Endothelial cell of umbilical vein (primary cell): ENCODE measurements around the gene NQO2. TPM values are rescaled to one million over a fixed set of nuclear protein-coding genes. Genes with fewer than 3 reads are reported as not detected.
A peak's percentile ranks its signal among the peaks of the same experiment; 100 is the strongest.
"Not testable (repeated sequence)": the region's sequence is repeated elsewhere in the genome, so short reads cannot be mapped to it uniquely, and the experiment has no call there.

Experiments used
- BruUV-seq: library from RNA; stranded (reverse); fragments of 400-500 nt; replicated peaks from 2 replicates; lab custom pipeline; 2021; lab: Mats Ljungman, UMichigan
- CTCF ChIA-PET: fragments of 300-600, 350-600 bp; sonication (Branson Sonifier 250); formaldehyde crosslinking; loops from one replicate; lab custom pipeline; 2021; ENCODE audit warnings: antibody characterized with exemption, inconsistent platforms; lab: Charles Lee
- POLR2A ChIA-PET: fragments of 300-600, 350-600 bp; sonication (Branson Sonifier 250); formaldehyde crosslinking; loops from one replicate; lab custom pipeline; 2021; ENCODE audit warnings: antibody characterized with exemption, inconsistent platforms; lab: Charles Lee
- DNase-seq: peaks from one replicate; pipeline ENCODE4 v3.0.0-alpha.2; 2011; ENCODE audit warnings: low read depth, low spot score
- FAIRE-seq: peaks from 2 replicates; lab custom pipeline; 2011; peaks lifted over from hg19 to GRCh38; lab: Jason Lieb, UNC
- H2AFZ ChIP-seq: 2 replicates; pipeline ENCODE4 v1.6.0; 2012; ENCODE audit warnings: low read depth, low read length, control low read depth, inconsistent platforms
- H3K27ac ChIP-seq: 2 replicates; pipeline ENCODE4 v1.5.1; 2011; ENCODE audit warnings: low read depth, mild to moderate bottlenecking, control low read depth, low read length, moderate library complexity; ENCODE audit not compliant: insufficient read depth
- H3K27me3 ChIP-seq, 2 experiments: 2 replicates each; pipeline versions ENCODE4 v1.6.0 to v1.6.1; 2011; ENCODE audit warnings: low read length in 2 of 2, mixed read lengths in 1 of 2; ENCODE audit not compliant: control insufficient read depth in 2 of 2, insufficient read depth in 2 of 2
- H3K36me3 ChIP-seq, 2 experiments: 2 replicates in 1 of 2; 3 replicates in 1 of 2; pipeline ENCODE4 v1.5.1; 2011; ENCODE audit warnings: low read length in 2 of 2, mild to moderate bottlenecking in 1 of 2, moderate library complexity in 1 of 2; ENCODE audit not compliant: control insufficient read depth in 2 of 2, insufficient read depth in 2 of 2; ENCODE audit errors: extremely low read depth in 1 of 2
- H3K4me1 ChIP-seq: 3 replicates; pipeline ENCODE4 v1.5.1; 2011; ENCODE audit warnings: mild to moderate bottlenecking, low read length; ENCODE audit not compliant: control insufficient read depth, insufficient read depth; ENCODE audit errors: extremely low read depth
- H3K4me2 ChIP-seq: 2 replicates; pipeline ENCODE4 v1.6.1; 2011; ENCODE audit warnings: low read length, control low read depth, mixed read lengths; ENCODE audit not compliant: insufficient read depth
- H3K4me3 ChIP-seq, 3 experiments: fragments of 200-600 bp in 1 of 3; sonication (generic), shearing (Covaris generic) in 1 of 3; replicated peaks in 1 of 3; 2 replicates each; pipeline ENCODE4 v1.5.1; 2011 to 2016; ENCODE audit warnings: control low read depth in 3 of 3, low read length in 3 of 3, mild to moderate bottlenecking in 2 of 3, inconsistent platforms in 1 of 3, low read depth in 1 of 3, moderate library complexity in 1 of 3; ENCODE audit not compliant: insufficient read depth in 1 of 3
- H3K79me2 ChIP-seq: 2 replicates; pipeline ENCODE4 v1.6.0; 2012; ENCODE audit warnings: low read length, inconsistent platforms; ENCODE audit not compliant: control insufficient read depth, insufficient read depth
- H3K9ac ChIP-seq: replicated peaks from 2 replicates; pipeline ENCODE3; 2011; ENCODE audit warnings: low read length, control low read depth; ENCODE audit not compliant: insufficient read depth; ENCODE audit errors: extremely low read depth
- H3K9me1 ChIP-seq: replicated peaks from 3 replicates; pipeline ENCODE4 v1.6.0; 2011; ENCODE audit warnings: mild to moderate bottlenecking, low read length; ENCODE audit not compliant: control insufficient read depth, insufficient read depth; ENCODE audit errors: extremely low read depth
- H3K9me3 ChIP-seq: replicated peaks from 2 replicates; pipeline ENCODE4 v1.5.1; 2012; ENCODE audit warnings: low read length, inconsistent platforms; ENCODE audit not compliant: control insufficient read depth, insufficient read depth
- H4K20me1 ChIP-seq: replicated peaks from 2 replicates; pipeline ENCODE3; 2011; ENCODE audit warnings: mild to moderate bottlenecking, low read length; ENCODE audit not compliant: control insufficient read depth, insufficient read depth; ENCODE audit errors: extremely low read depth
- EZH2 ChIP-seq: IDR thresholded peaks from 2 replicates; pipeline ENCODE4 v1.6.1; 2012; ENCODE audit warnings: borderline replicate concordance, low read depth, mild to moderate bottlenecking, moderate library complexity, low read length, inconsistent platforms; ENCODE audit not compliant: severe bottlenecking
- FOS ChIP-seq: IDR thresholded peaks from 2 replicates; pipeline ENCODE4 v1.6.1; 2011; ENCODE audit warnings: mild to moderate bottlenecking, low read length, moderate library complexity, borderline replicate concordance; ENCODE audit not compliant: insufficient read depth
- GATA2 ChIP-seq: IDR thresholded peaks from 2 replicates; pipeline ENCODE4 v1.7.0; 2011; ENCODE audit warnings: low read depth, mild to moderate bottlenecking, moderate library complexity, mixed read lengths, low read length; ENCODE audit not compliant: insufficient read length, insufficient read depth
- JUN ChIP-seq: IDR thresholded peaks from 2 replicates; pipeline ENCODE4 v1.6.1; 2011; ENCODE audit warnings: borderline replicate concordance, low read depth; ENCODE audit not compliant: insufficient read length, insufficient read depth
- MYC ChIP-seq: IDR thresholded peaks from one replicate; pipeline ENCODE4 v1.6.1; 2011; ENCODE audit warnings: mild to moderate bottlenecking, low read depth, low read length
- POLR2A ChIP-seq: IDR thresholded peaks from 2 replicates; pipeline ENCODE4 v1.6.1; 2012; ENCODE audit warnings: low read depth, mild to moderate bottlenecking, control low read depth, low read length
- POLR2AphosphoS5 ChIP-seq: IDR thresholded peaks from 2 replicates; pipeline ENCODE4 v1.6.1; 2012; ENCODE audit warnings: low read depth, mild to moderate bottlenecking, control low read depth, low read length, moderate library complexity; ENCODE audit not compliant: insufficient read depth
- dilution Hi-C: fragments of 300-500 bp; cut with MboI; formaldehyde crosslinking; loops from one replicate; pipeline ENCODE4 v1.15.0; 2019; ENCODE audit warnings: low sequenced_read_pairs; ENCODE audit not compliant: extremely low pct_ligation_motif_present
- intact Hi-C: fragments of 100-400 bp; cut with micrococcal nuclease; formaldehyde crosslinking; loops from one replicate; pipeline ENCODE4 v1.10.0; 2022
- polyA plus RNA-seq, 4 experiments: library from polyadenylated mRNA; depleted of rRNA in 3 of 4; stranded (reverse) in 3 of 4; unstranded in 1 of 4; fragments of >200 nt; gene quantifications; 2 replicates each; pipeline versions ENCODE4 v1.2.1 to v1.2.3, GENCODE V29; 2011 to 2012; ENCODE audit warnings: missing spikeins in 1 of 4
- total RNA-seq: library from RNA; stranded (reverse); gene quantifications from 2 replicates; pipeline ENCODE4 v1.2.3, GENCODE V29; 2021
- TF ChIP-seq, protein P1 (sequence below), 2 donors: IDR thresholded peaks; 1 replicate in 1 of 2; 2 replicates in 1 of 2; pipeline ENCODE4 v1.5.1; 2011; ENCODE audit warnings: low read length in 2 of 2, mild to moderate bottlenecking in 2 of 2, moderate library complexity in 2 of 2, control low read depth in 1 of 2, inconsistent platforms in 1 of 2, low read depth in 1 of 2; ENCODE audit not compliant: insufficient read depth in 1 of 2; ENCODE audit errors: extremely low read depth in 1 of 2
- TF ChIP-seq, protein P2 (sequence below): IDR thresholded peaks from 2 replicates; pipeline ENCODE4 v1.6.1; 2011; ENCODE audit not compliant: insufficient read depth, insufficient read length

NQO2 gene
- total and polyA plus RNA-seq, 2 donors (not counting 3 experiments of a cell fraction or from before 2014, with no cell fraction given): 27.6 to 48.0 TPM

DNA sequence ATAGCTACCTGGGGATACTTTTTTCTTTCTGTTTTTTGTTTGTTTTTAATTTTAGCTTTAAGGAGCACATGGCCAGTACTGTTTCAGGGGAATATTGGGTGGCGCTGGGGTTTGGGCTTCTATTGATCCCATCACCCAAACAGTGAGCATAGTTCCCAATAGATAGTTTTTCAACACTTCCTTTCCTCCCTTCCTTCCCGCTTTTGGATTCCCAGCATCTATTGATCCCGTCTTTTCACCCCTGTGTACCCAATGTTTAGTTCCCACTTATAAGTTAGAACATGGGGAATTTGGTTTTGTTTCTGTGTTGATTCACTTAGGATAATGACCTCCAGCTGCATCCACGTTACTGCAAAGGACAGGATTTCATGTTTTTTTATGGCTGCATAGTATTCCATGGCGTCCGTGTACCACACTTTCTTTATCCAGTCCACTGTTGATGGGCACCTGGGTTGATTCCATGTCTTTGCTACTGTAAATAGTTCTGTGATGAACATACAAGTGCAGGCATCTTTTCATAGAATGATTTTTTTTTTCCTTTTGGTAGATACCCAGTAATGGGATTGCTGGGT, 20.1 kb downstream of the NQO2 start:
- Histone ChIP-seq H3K9me3 (no peaks in the 10 kb centered on the region), H3K9ac (no peak overlapping the region), H3K9me1 (no peaks in the 10 kb centered on the region), H3K36me3 (no peaks in the 10 kb centered on the region), H3K4me3 (no peak overlapping the region), H3K79me2 (no peaks in the 10 kb centered on the region), H2AFZ (no peak overlapping the region), H3K27me3 (no peaks in the 10 kb centered on the region), H3K27ac (no peak overlapping the region), H3K4me2 (no peak overlapping the region), H3K4me1 (peaks cover 18% of the 10 kb centered on the region), H4K20me1 (no peaks in the 10 kb centered on the region)
- dilution Hi-C loops: no loop called here
- ChIA-PET POLR2A (no interaction called here), CTCF (interaction anchor here (1.1 to 2.9 kb wide), 3 partner anchors 9 to 19 kb away, joined by 3 to 18 read pairs (median 3); no protein-coding TSS in a partner anchor)
- no TSS peak for BruUV-seq
- FAIRE-seq (no peak), DNase-seq (no peak)
- TF ChIP-seq MYC (no peak), JUN (no peak), POLR2A (no peak), POLR2AphosphoS5 (no peak), EZH2 (no peak), FOS (no peak), GATA2 (no peak)
- TF ChIP-seq, protein P1, sequence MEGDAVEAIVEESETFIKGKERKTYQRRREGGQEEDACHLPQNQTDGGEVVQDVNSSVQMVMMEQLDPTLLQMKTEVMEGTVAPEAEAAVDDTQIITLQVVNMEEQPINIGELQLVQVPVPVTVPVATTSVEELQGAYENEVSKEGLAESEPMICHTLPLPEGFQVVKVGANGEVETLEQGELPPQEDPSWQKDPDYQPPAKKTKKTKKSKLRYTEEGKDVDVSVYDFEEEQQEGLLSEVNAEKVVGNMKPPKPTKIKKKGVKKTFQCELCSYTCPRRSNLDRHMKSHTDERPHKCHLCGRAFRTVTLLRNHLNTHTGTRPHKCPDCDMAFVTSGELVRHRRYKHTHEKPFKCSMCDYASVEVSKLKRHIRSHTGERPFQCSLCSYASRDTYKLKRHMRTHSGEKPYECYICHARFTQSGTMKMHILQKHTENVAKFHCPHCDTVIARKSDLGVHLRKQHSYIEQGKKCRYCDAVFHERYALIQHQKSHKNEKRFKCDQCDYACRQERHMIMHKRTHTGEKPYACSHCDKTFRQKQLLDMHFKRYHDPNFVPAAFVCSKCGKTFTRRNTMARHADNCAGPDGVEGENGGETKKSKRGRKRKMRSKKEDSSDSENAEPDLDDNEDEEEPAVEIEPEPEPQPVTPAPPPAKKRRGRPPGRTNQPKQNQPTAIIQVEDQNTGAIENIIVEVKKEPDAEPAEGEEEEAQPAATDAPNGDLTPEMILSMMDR (IDR thresholded peaks at IDR 0.05; ENCODE audit: extremely low read depth in 1 of 2, insufficient read depth in 1 of 2, low read depth in 1 of 2, low read length in 2 of 2): no peak
- TF ChIP-seq, protein P2, sequence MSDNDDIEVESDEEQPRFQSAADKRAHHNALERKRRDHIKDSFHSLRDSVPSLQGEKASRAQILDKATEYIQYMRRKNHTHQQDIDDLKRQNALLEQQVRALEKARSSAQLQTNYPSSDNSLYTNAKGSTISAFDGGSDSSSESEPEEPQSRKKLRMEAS: no peak
- intact Hi-C loops: no loop called here

DNA sequence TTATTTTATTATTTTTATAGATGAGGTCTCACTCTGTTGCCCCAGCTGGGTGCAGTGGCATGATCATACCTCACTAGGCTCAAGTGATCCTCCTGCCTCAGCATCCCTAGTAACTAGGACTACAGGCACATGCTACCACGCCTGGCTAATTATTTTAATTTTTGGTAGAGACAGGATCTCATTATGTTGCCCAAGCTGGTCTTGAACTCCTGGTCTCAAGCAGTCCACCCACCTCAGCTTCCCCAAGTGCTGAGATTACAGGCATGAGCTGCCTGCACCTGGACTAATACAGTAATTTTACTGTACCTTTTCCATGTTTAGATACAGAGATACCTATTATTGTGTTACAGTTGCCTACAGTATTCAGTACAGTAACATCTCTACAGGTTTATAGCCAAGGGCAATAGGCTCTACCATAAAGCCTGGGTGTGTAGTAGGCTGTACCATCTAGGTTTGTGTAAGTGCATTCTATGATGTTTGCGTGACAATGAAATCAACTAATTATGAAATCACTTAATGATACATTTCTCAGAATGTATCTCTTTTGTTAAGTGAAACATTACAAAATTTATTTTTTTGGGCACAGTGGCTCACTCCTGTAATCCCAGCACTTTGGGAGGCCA, 21.4 kb downstream of the NQO2 start:
- H3K27ac ChIP-seq, POLR2A ChIA-PET, H2AFZ ChIP-seq, H3K9me1 ChIP-seq, H3K9me3 ChIP-seq, BruUV-seq, H3K4me2 ChIP-seq, H3K79me2 ChIP-seq, H3K4me3 ChIP-seq, intact Hi-C loops, H3K36me3 ChIP-seq, dilution Hi-C loops, DNase-seq, H3K27me3 ChIP-seq, H3K9ac ChIP-seq, H4K20me1 ChIP-seq: not testable (repeated sequence)
- FAIRE-seq: peak; percentile 18
- H3K4me1 ChIP-seq: peaks cover 19% of the 10 kb centered on the region
- CTCF ChIA-PET: interaction anchor here (1.1 to 2.9 kb wide), 2 partner anchors 10 to 19 kb away, joined by 3 to 18 read pairs; no protein-coding TSS in a partner anchor
